RWPE2 (cell line): Measurements from ENCODE around the gene CDC6.

Experiments used
- ATAC-seq: fragments of 200-7000 bp; cut with Tn5 transposase; 3 replicates; pipeline ENCODE4 v1.9.1; 2021; ENCODE audit warnings: low read depth
- DNase-seq: peaks from one replicate; pipeline ENCODE4 v3.0.0-alpha.2; 2020; ENCODE audit warnings: low spot score
- H3K27ac ChIP-seq: fragments of 450-650 bp; 2 replicates; pipeline ENCODE4 v1.5.1; 2017; ENCODE audit warnings: mild to moderate bottlenecking; ENCODE audit not compliant: poor library complexity, severe bottlenecking
- H3K27me3 ChIP-seq: fragments of 250-450 bp; sonication (Bioruptor Pico); 2 replicates; pipeline ENCODE4 v1.5.1; 2021; ENCODE audit warnings: mild to moderate bottlenecking, moderate library complexity; ENCODE audit not compliant: insufficient read depth, poor library complexity, severe bottlenecking
- H3K36me3 ChIP-seq: fragments of 250-450 bp; sonication (Bioruptor Pico); 2 replicates; pipeline ENCODE4 v1.5.1; 2020; ENCODE audit warnings: low read depth, mild to moderate bottlenecking, moderate library complexity
- H3K4me1 ChIP-seq: fragments of 250-450 bp; sonication (Bioruptor Pico); 2 replicates; pipeline ENCODE4 v1.5.1; 2021; ENCODE audit warnings: mild to moderate bottlenecking, moderate library complexity; ENCODE audit not compliant: insufficient read depth, poor library complexity, severe bottlenecking
- H3K4me3 ChIP-seq: fragments of 250-450 bp; sonication (Bioruptor Pico); 2 replicates; pipeline ENCODE4 v1.5.1; 2021; ENCODE audit warnings: mild to moderate bottlenecking, moderate library complexity; ENCODE audit not compliant: severe bottlenecking
- H3K9me3 ChIP-seq: fragments of 250-450 bp; sonication (Bioruptor Pico); 2 replicates; pipeline ENCODE4 v1.5.1; 2021; ENCODE audit warnings: mild to moderate bottlenecking, moderate library complexity; ENCODE audit not compliant: severe bottlenecking
- CTCF ChIP-seq: fragments of 450-650 bp; IDR thresholded peaks from one replicate; pipeline ENCODE4 v1.5.1; 2017; ENCODE audit warnings: mild to moderate bottlenecking, moderate library complexity; ENCODE audit not compliant: poor library complexity, severe bottlenecking

CDC6 gene

DNA sequence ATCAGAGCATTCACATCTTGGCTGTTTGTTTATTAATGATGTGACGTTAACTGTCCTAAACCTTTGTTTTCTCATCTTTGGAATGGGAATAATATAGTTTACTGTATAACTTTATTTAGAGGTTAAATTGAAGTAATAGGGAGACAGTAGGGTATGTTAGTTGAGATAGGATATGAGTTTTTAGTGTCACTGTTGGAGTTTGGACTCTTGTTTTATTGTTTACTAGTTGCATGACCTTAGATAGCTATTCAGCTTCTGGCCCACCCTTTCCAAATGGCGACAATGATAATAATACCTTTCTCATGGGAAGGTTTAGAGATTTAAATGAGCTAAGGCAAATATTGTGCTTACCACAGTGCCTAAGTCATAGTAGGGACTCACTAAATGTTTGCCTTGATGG lies 28.2 kb upstream of the CDC6 start:
- Histone ChIP-seq H3K9me3 (no peaks in the 10 kb centered on the region), H3K27me3 (no peaks in the 10 kb centered on the region), H3K27ac (no peak overlapping the region), H3K36me3 (peaks cover 58% of the 10 kb centered on the region), H3K4me1 (no peaks in the 10 kb centered on the region), H3K4me3 (no peak overlapping the region)
- TF ChIP-seq CTCF, result no peak
- no peak for ATAC-seq
- DNase-seq, result no peak

DNA sequence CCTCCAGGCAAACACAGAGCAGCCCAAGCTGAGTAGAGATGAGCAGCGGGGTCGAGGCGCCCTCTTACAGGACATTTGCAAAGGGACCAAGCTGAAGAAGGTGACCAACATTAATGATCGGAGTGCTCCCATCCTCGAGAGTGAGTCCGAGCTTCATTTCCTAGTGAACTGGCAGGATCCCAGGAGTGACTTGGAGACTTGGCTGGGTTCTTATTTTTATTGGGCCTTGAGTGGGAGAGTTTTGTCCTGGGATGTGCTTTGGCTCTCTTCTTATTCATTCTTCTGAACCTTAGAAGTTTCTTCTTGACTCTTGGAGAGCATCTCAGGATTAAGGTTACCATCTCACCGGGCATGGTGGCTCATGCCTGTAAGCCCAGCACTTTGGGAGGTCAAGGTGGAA lies 27.2 kb upstream of the CDC6 start:
- no peak for ATAC-seq
- Histone ChIP-seq H3K27ac (no peak overlapping the region), H3K36me3 (peaks cover 68% of the 10 kb centered on the region), H3K4me1 (no peaks in the 10 kb centered on the region), H3K9me3 (no peaks in the 10 kb centered on the region), H3K27me3 (no peaks in the 10 kb centered on the region), H3K4me3 (no peak overlapping the region)
- no peak for DNase-seq
- TF ChIP-seq CTCF, result no peak

DNA sequence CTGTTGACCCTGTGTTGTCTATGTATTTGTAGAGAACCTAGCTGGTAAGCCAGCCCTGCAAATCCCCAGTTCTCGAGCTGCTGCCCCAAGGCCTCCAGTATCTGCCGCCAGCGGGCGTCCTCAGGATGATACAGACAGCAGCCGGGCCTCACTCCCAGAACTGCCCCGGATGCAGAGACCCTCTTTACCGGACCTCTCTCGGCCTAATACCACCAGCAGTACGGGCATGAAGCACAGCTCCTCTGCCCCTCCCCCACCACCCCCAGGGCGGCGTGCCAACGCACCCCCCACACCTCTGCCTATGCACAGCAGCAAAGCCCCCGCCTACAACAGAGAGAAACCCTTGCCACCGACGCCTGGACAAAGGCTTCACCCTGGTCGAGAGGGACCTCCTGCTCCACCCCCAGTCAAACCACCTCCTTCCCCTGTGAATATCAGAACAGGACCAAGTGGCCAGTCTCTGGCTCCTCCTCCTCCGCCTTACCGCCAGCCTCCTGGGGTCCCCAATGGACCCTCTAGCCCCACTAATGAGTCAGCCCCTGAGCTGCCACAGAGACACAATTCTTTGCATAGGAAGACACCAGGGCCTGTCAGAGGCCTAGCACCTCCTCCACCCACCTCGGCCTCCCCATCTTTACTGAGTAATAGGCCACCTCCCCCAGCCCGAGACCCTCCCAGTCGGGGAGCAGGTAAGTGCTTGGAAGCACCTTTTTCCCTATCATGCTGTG lies 23.1 kb upstream of the CDC6 start:
- H3K36me3 ChIP-seq, result peaks cover 69% of the 10 kb centered on the region
- H3K27me3 ChIP-seq, result no peaks in the 10 kb centered on the region
- ATAC-seq, result no peak
- H3K4me1 ChIP-seq, result no peaks in the 10 kb centered on the region
- H3K4me3 ChIP-seq, result no peak overlapping the region
- DNase-seq, result no peak
- H3K27ac ChIP-seq, result no peak overlapping the region
- no peak for TF ChIP-seq CTCF
- no peaks in the 10 kb centered on the region for H3K9me3 ChIP-seq

- TF ChIP-seq CTCF, result no peak
- DNase-seq (no peak), ATAC-seq (no peak)
- H3K4me1 ChIP-seq, result no peaks in the 10 kb centered on the region
- H3K36me3 ChIP-seq, result peaks cover 69% of the 10 kb centered on the region
- H3K9me3 ChIP-seq, result no peaks in the 10 kb centered on the region
- H3K27me3 ChIP-seq, result no peaks in the 10 kb centered on the region
- H3K27ac ChIP-seq, result no peak overlapping the region
- no peak overlapping the region for H3K4me3 ChIP-seq
Measured at GRCh38 chr17:40265337-40265736, 22.3 kb upstream of the CDC6 start.

DNA sequence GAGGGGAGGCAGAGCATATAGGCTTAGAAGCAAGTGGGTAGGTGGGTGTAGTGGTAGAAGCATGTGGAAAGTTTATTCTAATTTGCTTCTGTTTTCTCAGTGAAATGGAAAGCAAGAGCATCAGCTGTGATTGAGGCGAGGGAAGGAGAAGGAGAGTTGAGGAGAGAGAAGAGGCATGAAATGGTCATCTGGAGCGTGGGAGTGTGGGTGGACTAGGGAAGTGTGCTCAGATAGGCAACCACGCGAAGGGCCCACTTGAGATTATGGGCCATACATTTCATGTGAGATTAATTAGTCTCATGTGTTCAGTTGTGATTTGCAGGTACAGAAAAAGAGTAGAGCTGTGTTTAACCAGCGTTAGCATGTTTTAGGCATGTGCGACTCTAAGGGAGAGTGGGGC lies 20.8 kb upstream of the CDC6 start:
- TF ChIP-seq CTCF, result no peak
- no peaks in the 10 kb centered on the region for H3K9me3 ChIP-seq
- no peaks in the 10 kb centered on the region for H3K27me3 ChIP-seq
- H3K27ac ChIP-seq, result no peak overlapping the region
- ATAC-seq, result no peak
- H3K4me1 ChIP-seq, result no peaks in the 10 kb centered on the region
- no peak for DNase-seq
- H3K4me3 ChIP-seq, result no peak overlapping the region
- peaks cover 76% of the 10 kb centered on the region for H3K36me3 ChIP-seq
